HG03432 (cell line): ENCODE results near the gene MBD3L2.
"Not testable (repeated sequence)": the region's sequence is repeated elsewhere in the genome, so short reads cannot be mapped to it uniquely, and the experiment has no call there.

Experiments used
- ATAC-seq: cut with Tn5 transposase; IDR thresholded peaks from one replicate; pipeline ENCODE4 v1.9.1; 2021; ENCODE audit warnings: mild to moderate bottlenecking, moderate library complexity; ENCODE audit not compliant: unreplicated experiment

Gene MBD3L2

GRCh38 chr19:7049021-7049420, at the start of gene MBD3L2:
Gene MBD3L2 (plus strand): TSS chr19:7049321. CDS start chr19:7049374, 53 bp downstream.
- not testable (repeated sequence) for ATAC-seq

DNA sequence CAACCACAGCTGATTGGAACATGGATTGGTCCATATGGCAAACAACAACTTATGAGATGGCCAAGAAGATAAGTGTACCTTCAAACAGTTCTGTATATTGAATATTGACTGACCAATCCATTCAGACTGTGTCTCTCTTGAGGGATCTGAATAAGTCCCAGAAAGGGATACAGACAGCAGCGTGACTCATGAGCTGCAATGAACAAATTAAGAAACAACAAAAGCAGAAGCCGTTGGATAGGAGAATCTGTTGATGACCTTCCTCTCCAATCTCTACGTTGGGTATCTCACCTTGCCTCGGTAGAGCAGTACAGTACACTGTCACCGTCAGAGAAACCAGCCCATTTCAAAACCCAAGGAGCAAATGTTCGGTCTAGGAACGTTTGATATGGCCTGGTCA, 49.2 kb upstream of the MBD3L2 start:
- no peak for ATAC-seq

DNA sequence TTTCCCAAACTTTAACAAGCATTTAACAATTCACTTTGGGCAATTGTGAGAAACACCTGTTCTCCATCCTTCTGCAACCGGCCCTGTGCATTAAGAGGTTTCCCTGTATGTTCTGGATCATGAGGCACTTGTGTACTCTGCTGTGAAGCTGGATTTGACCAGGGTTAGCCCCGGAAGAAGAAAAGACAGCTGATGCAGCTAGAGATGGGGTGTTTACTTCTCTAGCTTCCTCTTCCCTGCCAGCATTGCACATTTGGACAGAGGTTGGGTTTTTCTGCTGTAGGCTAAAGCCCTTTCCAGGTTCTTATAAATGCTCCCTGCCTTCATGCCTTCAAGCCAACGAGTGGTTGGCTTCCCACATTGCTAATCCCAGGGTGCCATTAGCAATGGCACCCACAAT, 48.8 kb upstream of the MBD3L2 start:
- no peak for ATAC-seq

DNA sequence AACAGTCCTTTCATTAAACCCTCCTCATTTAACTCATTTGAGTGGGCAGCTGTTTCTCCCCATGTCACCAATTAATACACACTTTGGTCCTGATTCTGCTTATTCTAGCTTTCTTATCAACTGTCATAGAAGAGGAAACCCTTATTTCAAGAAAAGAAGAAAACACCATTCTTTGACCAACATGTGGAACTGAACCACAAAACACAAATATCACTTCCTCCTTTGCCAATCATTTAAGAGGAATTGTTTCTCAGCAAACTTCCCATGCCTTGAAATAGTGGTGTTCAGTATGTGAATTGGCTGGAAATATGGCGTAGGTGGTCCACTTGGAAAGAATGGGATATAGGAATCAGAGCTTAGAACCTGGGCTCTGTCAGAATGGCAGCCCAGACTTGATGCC, 48.3 kb upstream of the MBD3L2 start:
- no peak for ATAC-seq

GRCh38 chr19:7004313-7004931, 44.7 kb upstream of the MBD3L2 start:
- ATAC-seq, result no peak

- no peak for ATAC-seq
Measured at GRCh38 chr19:7006135-7006704, 42.9 kb upstream of the MBD3L2 start.

GRCh38 chr19:7007859-7008258, 41.3 kb upstream of the MBD3L2 start:
- no peak for ATAC-seq

DNA sequence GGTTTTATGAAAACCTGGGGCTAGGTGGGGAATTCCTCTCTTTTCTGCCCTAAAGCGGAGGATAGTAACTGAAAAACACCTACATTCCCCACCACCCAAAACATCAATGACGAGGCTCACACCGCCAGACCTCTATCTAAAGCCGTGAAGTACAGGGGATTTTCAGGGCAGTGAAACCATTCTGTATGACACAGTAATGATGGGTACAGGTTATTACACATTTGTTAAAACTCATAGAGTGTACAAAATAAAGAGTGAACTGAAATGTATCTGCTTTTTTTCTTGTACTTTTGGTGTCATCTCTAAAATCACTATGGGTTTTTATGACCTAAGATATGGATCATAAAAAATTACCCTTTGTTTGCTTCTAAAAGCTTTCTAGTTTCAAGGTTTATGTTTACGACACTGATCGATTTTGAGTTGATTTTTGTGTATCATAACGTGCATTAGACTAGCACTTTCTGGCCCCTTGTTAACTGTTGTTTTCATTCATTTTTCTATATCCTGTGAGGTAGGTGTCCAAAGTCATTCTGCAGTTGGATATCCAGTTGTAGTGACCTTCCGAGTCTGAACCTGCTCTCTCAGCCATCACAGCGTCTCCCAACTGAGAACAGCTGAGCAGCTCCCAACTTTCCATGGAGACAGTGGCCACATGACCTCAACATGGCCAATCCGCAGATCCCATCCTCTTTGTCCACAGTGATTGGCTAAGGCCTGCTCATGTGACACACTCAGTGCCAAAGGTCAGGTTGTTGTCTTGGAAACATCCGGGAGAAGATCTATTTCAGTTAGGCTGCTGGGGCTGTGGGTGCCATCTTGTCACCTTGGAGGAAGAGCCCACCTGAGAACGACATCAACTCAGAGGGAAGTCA, 38.2 kb upstream of the MBD3L2 start:
- no peak for ATAC-seq

GRCh38 chr19:7013678-7014077, 35.4 kb upstream of the MBD3L2 start:
- ATAC-seq, result no peak

DNA sequence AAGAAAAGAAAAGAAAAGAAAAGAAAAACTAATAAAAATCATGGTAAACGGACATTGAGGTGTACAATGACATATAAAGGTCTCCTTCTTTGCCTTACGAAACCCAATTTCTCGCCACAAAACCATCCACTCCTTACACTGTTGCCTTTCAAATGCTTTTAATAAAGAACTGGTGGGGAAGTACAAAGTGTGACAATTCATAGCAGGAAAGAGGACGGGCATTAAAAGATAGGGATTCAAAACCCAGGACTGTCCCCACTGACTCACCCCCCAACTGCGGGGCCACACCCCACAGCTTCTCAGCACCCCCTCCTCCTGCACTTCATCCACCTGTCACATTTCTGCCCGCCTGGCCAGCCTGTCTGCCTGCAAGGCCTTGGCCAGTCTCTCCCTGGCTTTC, 30.3 kb upstream of the MBD3L2 start:
- ATAC-seq, result no peak

- not testable (repeated sequence) for ATAC-seq
Measured at GRCh38 chr19:7021331-7021730, 27.8 kb upstream of the MBD3L2 start, which contains the start of gene MBD3L2B. Gene MBD3L2B (minus strand): TSS chr19:7021431. CDS start chr19:7021397, 34 bp downstream.

GRCh38 chr19:7028790-7029189, 20.3 kb upstream of the MBD3L2 start:
- not testable (repeated sequence) for ATAC-seq

- ATAC-seq, result not testable (repeated sequence)
Measured at GRCh38 chr19:7030278-7030677, 18.8 kb upstream of the MBD3L2 start, which contains the start of gene MBD3L5. Gene MBD3L5 (plus strand): TSS chr19:7030578. CDS start chr19:7030612, 34 bp downstream.

DNA sequence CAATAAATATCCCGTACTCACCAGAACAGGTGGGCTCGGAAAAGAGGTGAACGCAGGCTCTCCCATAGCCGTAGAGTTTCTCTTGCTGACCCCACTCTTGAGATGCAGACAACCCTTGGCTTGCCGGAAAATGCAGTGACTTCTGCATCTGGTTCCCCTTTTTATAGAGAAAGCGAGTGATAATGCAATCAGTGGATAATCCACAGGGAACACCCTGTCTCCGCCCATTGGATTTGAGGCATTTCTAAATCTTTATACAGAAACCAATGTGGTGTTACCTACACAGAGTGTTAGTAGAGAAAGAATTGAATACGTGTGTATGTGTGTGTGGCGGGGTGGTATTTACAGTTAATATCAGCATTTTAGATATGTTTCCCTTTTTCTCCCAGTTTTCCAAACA, 9.0 kb upstream of the MBD3L2 start, which contains the start of gene MBD3L4:
TSS of gene MBD3L4 (minus strand) at position 101 of the 400 bp plus-strand sequence. CDS start at position 66, 35 bp downstream.
- not testable (repeated sequence) for ATAC-seq

- not testable (repeated sequence) for ATAC-seq
Measured at GRCh38 chr19:7041563-7041962, 7.6 kb upstream of the MBD3L2 start.

DNA sequence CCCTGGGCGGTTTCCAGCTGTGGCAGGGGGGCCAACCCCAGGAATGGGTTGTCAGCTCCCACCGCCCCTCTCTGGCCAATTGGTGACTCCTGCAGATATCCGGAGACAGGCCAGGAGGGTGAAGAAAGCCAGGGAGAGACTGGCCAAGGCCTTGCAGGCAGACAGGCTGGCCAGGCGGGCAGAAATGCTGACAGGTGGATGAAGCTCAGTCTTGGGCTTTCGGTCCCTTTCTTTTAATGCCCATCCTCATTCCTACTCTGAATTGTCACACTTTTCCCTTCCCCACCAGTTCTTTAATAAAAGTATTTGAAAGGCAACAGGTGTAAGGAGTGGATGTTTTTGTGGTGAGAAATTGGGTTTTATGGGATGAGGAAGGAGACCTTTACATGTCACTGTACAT, 2.3 kb downstream of the MBD3L2 start:
- not testable (repeated sequence) for ATAC-seq

GRCh38 chr19:7052896-7053295, 3.8 kb downstream of the MBD3L2 start:
- ATAC-seq, result not testable (repeated sequence)

GRCh38 chr19:7054635-7055368, 5.7 kb downstream of the MBD3L2 start:
- not testable (repeated sequence) for ATAC-seq

DNA sequence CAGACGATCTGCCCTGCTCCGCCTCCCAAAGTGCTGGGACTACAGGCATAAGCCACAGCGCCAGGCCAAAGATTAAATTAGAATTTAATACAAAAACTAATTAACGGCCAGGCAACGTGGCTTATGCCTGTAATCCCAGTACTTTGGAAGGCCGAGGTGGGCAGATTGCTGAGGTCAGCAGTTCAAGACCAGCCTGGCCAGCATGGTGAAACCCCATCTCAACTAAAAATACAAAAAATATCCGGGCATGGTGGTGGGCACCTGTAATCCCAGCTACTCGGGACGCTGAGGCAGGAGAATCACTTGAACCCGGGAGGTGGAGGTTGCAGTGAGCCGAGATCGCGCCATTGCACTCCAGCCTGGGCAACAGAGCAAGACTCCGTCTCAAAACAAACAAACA, 6.6 kb downstream of the MBD3L2 start:
- ATAC-seq, result not testable (repeated sequence)

DNA sequence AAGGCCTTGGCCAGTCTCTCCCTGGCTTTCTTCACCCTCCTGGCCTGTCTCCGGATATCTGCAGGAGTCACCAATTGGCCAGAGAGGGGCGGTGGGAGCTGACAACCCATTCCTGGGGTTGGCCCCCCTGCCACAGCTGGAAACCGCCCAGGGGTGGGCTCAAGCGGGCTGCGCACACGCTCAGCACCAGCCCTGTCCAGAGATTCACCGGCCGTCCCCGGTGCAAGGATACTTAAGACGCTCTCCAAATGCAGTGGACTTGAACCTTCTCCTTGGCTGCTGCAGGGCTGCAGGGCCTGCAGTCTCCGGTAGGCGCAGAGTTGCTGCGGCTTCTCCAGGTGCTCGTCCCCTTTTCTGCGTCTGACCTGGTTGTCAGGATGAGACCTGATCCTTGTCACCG, 7.2 kb downstream of the MBD3L2 start:
- not testable (repeated sequence) for ATAC-seq

- ATAC-seq, result not testable (repeated sequence)
Measured at GRCh38 chr19:7058576-7058975, 9.5 kb downstream of the MBD3L2 start, which contains the start of gene MBD3L3. Gene MBD3L3 (minus strand): TSS chr19:7058676. CDS start chr19:7058605, 71 bp downstream.
